SU-DHL-6 (cell line): ENCODE results near the gene TM9SF4.
"Not testable (repeated sequence)": the region's sequence is repeated elsewhere in the genome, so short reads cannot be mapped to it uniquely, and the experiment has no call there.

ENCODE experiments used
- H2AFZ ChIP-seq: fragments of 200-600 bp; sonication (generic); 2 replicates; pipeline ENCODE4 v1.6.1; 2014; ENCODE audit warnings: low read depth, mild to moderate bottlenecking, moderate library complexity, mixed read lengths, antibody characterized with exemption, low read length; ENCODE audit not compliant: severe bottlenecking
- H3F3A ChIP-seq: fragments of 200-600 bp; shearing (Covaris generic); 2 replicates; pipeline ENCODE4 v1.6.0; 2016; ENCODE audit warnings: antibody characterized with exemption, mild to moderate bottlenecking; ENCODE audit not compliant: insufficient read depth
- H3K27ac ChIP-seq: fragments of 200-600 bp; sonication (generic); 2 replicates; pipeline ENCODE4 v1.5.1; 2016; ENCODE audit warnings: low read depth, mild to moderate bottlenecking, low read length, moderate library complexity, mixed read lengths
- H3K27me3 ChIP-seq: fragments of 200-600 bp; sonication (generic), shearing (Covaris generic); 2 replicates; pipeline ENCODE4 v1.6.0; 2014; ENCODE audit warnings: mild to moderate bottlenecking, low read length
- H3K36me3 ChIP-seq: fragments of 200-600 bp; sonication (generic); 2 replicates; pipeline ENCODE4 v1.6.1; 2014; ENCODE audit warnings: mild to moderate bottlenecking, low read length, mixed read lengths
- H3K4me2 ChIP-seq: fragments of 300-600, 200-600 bp; shearing (Covaris generic), sonication (generic); 2 replicates; pipeline ENCODE4 v1.6.0; 2014; ENCODE audit warnings: low read length, low read depth, mild to moderate bottlenecking; ENCODE audit not compliant: poor library complexity, severe bottlenecking
- H3K4me3 ChIP-seq: fragments of 200-600 bp; sonication (generic); 2 replicates; pipeline ENCODE4 v1.5.1; 2014; ENCODE audit warnings: antibody characterized with exemption, low read length, mild to moderate bottlenecking, mixed read lengths; ENCODE audit not compliant: insufficient read depth, poor library complexity, severe bottlenecking
- H3K79me2 ChIP-seq: fragments of 200-600 bp; sonication (generic); 2 replicates; pipeline ENCODE4 v1.6.1; 2014; ENCODE audit warnings: mild to moderate bottlenecking, low read length, moderate library complexity; ENCODE audit not compliant: insufficient read depth
- H3K9ac ChIP-seq: fragments of 200-600 bp; sonication (generic); 2 replicates; pipeline ENCODE4 v1.7.0; 2014; ENCODE audit warnings: mild to moderate bottlenecking, low read length
- H3K9me2 ChIP-seq: fragments of 200-600 bp; sonication (generic); replicated peaks from 2 replicates; pipeline ENCODE4 v1.6.1; 2014; ENCODE audit warnings: low read length; ENCODE audit not compliant: insufficient read depth
- H3K9me3 ChIP-seq: fragments of 200-600 bp; sonication (generic); 2 replicates; pipeline ENCODE4 v1.6.1; 2014; ENCODE audit warnings: low read length, mixed read lengths; ENCODE audit not compliant: insufficient read depth
- H4K20me1 ChIP-seq: fragments of 200-600 bp; sonication (generic); 2 replicates; pipeline ENCODE4 v1.6.1; 2014; ENCODE audit warnings: low read depth, mild to moderate bottlenecking, antibody characterized with exemption, low read length, moderate library complexity, mixed read lengths
- CTCF ChIP-seq: fragments of 200-600 bp; sonication (generic); IDR thresholded peaks from one replicate; pipeline ENCODE4 v1.5.1; 2017; ENCODE audit warnings: antibody characterized with exemption, mild to moderate bottlenecking, low read length, moderate library complexity; ENCODE audit not compliant: insufficient read depth, poor library complexity, severe bottlenecking
- EZH2phosphoT487 ChIP-seq: fragments of 200-600 bp; sonication (generic), shearing (Covaris generic); conservative IDR thresholded peaks from 2 replicates; pipeline ENCODE4 v1.6.1; 2018; ENCODE audit warnings: mild to moderate bottlenecking, antibody characterized with exemption, low read length, moderate library complexity, mixed read lengths

The TM9SF4 gene

DNA sequence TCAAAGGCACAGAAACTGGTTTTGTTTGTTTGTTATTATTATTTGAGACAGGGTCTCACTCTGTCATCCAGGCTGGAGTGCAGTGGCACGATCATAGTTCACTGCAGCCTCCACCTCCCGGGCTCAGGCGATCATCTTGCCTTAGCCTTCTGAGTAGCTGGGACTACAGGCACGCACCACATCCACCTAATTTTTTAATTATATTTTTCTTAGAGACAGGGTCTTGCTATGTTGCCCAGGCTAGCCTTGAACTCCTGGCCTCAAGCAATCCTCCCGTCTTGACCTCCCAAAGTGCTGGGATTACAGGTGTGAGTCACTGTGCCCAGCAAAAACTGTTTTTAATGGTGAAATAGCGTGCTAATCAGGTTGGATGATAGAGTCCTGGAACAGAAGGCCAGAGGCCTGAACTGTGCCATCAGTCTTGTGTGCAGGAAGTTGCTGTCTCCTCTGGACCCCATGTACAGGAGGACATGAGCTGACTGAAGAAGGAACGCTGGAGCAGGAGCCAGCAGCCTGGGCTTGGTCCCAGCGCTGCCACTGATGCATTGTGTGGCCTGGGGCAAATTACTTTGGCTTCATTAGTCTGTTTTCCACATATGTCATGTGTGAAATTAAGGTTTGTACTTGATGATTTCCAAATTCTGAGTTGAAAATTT, 4.9 kb downstream of the TM9SF4 start:
- no peaks in the 10 kb centered on the region for H3K9me2 ChIP-seq
- H4K20me1 ChIP-seq: 0 out of 2 replicates have a peak, but pooled peaks cover 3% of the 10 kb centered on the region
- no peak overlapping the region for H3K9ac ChIP-seq
- no peak overlapping the region for H2AFZ ChIP-seq
- H3K4me3 ChIP-seq: no peak overlapping the region
- H3K27me3 ChIP-seq: no peaks in the 10 kb centered on the region
- TF ChIP-seq EZH2phosphoT487 (no peak), CTCF (no peak)
- no peaks in the 10 kb centered on the region for H3K9me3 ChIP-seq
- H3K36me3 ChIP-seq: peaks cover 2% of the 10 kb centered on the region; the same call in 1 of the 2 replicates
- H3K4me2 ChIP-seq: no peak overlapping the region
- H3K27ac ChIP-seq: no peak overlapping the region
- H3F3A ChIP-seq: peaks cover 1% of the 10 kb centered on the region; the same call in 1 of the 2 replicates
- H3K79me2 ChIP-seq: peaks cover 94% of the 10 kb centered on the region

DNA sequence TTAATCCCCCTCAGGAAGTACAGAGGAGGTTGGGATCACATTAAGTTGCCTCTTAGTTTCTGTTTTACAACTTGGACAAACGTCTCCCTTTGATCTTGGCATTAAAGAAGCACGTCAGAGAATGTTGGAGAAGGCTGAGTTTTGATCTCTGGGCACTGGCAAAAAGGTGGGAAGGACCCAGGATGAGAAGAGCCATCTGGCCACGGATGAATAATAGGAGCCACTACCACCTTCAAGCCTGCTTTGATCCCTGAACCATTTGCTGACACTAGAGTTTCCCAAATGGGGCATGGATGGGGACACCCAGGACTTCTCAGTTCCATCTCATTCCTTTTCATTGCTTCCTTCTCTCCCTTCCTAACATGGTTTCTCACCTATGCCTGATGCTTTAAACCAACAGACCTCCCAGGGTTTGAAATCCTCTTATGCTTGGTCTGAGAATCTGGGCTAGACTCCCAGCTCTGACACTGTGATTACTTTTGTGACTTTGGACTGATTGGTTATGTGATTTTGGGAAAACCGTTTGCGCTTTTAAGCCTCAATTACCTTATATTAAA, 5.8 kb downstream of the TM9SF4 start:
- Histone ChIP-seq H3K9me2 (no peaks in the 10 kb centered on the region), H3K9ac (no peak overlapping the region), H3K4me3 (no peak overlapping the region), H3K4me2 (no peak overlapping the region), H3K27me3 (no peaks in the 10 kb centered on the region), H3K79me2 (peaks cover 97% of the 10 kb centered on the region), H2AFZ (no peak overlapping the region), H3F3A (peaks cover 5% of the 10 kb centered on the region; the same call in 1 of the 2 replicates), H3K9me3 (no peaks in the 10 kb centered on the region), H3K27ac (no peak overlapping the region), H4K20me1 (0 out of 2 replicates have a peak, but pooled peaks cover 9% of the 10 kb centered on the region), H3K36me3 (peaks cover 2% of the 10 kb centered on the region; the same call in 1 of the 2 replicates)
- TF ChIP-seq CTCF (no peak), EZH2phosphoT487 (no peak)

GRCh38 chr20:32116079-32116521, 6.6 kb downstream of the TM9SF4 start:
- H3K9me2 ChIP-seq: no peaks in the 10 kb centered on the region
- H3K9me3 ChIP-seq: no peaks in the 10 kb centered on the region
- no peak overlapping the region for H3K27ac ChIP-seq
- 0 out of 2 replicates have a peak, but pooled peaks cover 9% of the 10 kb centered on the region for H4K20me1 ChIP-seq
- H3K79me2 ChIP-seq: peaks cover 97% of the 10 kb centered on the region
- peaks cover 2% of the 10 kb centered on the region; the same call in 1 of the 2 replicates for H3K36me3 ChIP-seq
- no peak overlapping the region for H3K4me2 ChIP-seq
- no peak overlapping the region for H3K9ac ChIP-seq
- H3F3A ChIP-seq: peaks cover 5% of the 10 kb centered on the region; the same call in 1 of the 2 replicates
- H2AFZ ChIP-seq: no peak overlapping the region
- H3K4me3 ChIP-seq: no peak overlapping the region
- no peak for TF ChIP-seq EZH2phosphoT487
- TF ChIP-seq CTCF: no peak
- no peaks in the 10 kb centered on the region for H3K27me3 ChIP-seq

DNA sequence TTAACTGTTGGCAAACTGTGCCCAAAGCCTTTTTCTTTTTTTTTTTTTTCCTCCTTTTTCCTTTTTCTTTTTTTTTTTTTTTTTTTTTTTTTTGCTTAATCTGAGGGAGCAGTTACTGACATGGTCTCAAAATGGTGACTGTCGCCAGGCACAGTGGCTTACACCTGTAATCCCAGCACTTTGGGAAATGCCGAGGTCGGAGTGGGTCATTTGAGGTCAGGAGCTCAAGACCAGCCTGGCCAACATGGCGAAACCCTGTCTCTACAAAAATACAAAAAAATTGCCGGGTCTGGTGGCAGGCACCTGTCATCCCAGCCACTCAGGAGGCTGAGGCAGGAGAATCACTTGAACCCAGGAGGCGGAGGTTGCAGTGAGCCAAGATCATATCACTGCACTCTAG, 7.3 kb downstream of the TM9SF4 start:
- H3K36me3 ChIP-seq, H3F3A ChIP-seq, H3K9me2 ChIP-seq, H2AFZ ChIP-seq, H3K9me3 ChIP-seq, H3K27ac ChIP-seq, H3K4me3 ChIP-seq, H3K27me3 ChIP-seq, H4K20me1 ChIP-seq, H3K9ac ChIP-seq, H3K4me2 ChIP-seq: not testable (repeated sequence)
- peaks cover 90% of the 10 kb centered on the region for H3K79me2 ChIP-seq

- not testable (repeated sequence) for H3K9ac ChIP-seq
These were observed 8.9 kb downstream of the TM9SF4 start for GRCh38 chr20:32118427-32118826.

More at GRCh38 chr20:32118427-32118826, 8.9 kb downstream of the TM9SF4 start:
- Histone ChIP-seq H4K20me1 (peaks cover 12% of the 10 kb centered on the region; the same call in 1 of the 2 replicates), H3K79me2 (peaks cover 77% of the 10 kb centered on the region)
- H3K27ac ChIP-seq, H3F3A ChIP-seq, H3K9me2 ChIP-seq, H3K4me3 ChIP-seq, H2AFZ ChIP-seq, H3K36me3 ChIP-seq, H3K9me3 ChIP-seq, H3K27me3 ChIP-seq, H3K4me2 ChIP-seq: not testable (repeated sequence)
